GM21786 (cell line): Measurements from ENCODE around the gene NME7.
"Not testable (repeated sequence)": the region's sequence is repeated elsewhere in the genome, so short reads cannot be mapped to it uniquely, and the experiment has no call there.

Experiments
- ATAC-seq: cut with Tn5 transposase; IDR thresholded peaks from one replicate; pipeline ENCODE4 v1.9.1; 2021; ENCODE audit not compliant: unreplicated experiment

The NME7 gene

GRCh38 chr1:169307176-169307575 is 60.4 kb downstream of the NME7 start:
- no peak for ATAC-seq

GRCh38 chr1:169305948-169306347 is 61.6 kb downstream of the NME7 start:
- ATAC-seq: no peak

- no peak for ATAC-seq
Observed at GRCh38 chr1:169305356-169305755, 62.2 kb downstream of the NME7 start.

- ATAC-seq: no peak
Observed at GRCh38 chr1:169300854-169301253, 66.7 kb downstream of the NME7 start.

- ATAC-seq: no peak
Observed at GRCh38 chr1:169298441-169298840, 69.2 kb downstream of the NME7 start.

- ATAC-seq: no peak
Observed at GRCh38 chr1:169295846-169296245, 71.8 kb downstream of the NME7 start.

- no peak for ATAC-seq
Observed at GRCh38 chr1:169295425-169295824, 72.2 kb downstream of the NME7 start.

- no peak for ATAC-seq
Observed at GRCh38 chr1:169289016-169289415, 78.6 kb downstream of the NME7 start.

DNA sequence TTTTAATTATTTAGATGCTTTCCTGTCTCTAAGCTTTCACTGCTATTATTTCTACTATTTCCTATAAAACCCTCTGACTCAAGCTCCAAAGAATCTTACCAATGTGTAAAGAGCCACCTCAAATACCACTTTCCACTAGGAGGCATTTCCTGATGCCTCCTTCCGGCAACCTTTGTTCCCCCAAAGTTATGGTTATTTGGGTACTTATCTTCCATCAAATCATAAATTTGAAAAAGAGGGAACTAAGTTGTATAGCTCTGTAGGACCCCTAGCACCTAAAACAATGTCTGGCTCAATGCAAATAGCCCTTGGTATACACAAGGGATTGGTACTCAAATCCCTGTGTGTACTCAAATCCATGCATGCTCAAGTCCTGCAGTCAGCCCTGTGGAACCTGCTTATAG is 79.6 kb downstream of the NME7 start:
- ATAC-seq: no peak

DNA sequence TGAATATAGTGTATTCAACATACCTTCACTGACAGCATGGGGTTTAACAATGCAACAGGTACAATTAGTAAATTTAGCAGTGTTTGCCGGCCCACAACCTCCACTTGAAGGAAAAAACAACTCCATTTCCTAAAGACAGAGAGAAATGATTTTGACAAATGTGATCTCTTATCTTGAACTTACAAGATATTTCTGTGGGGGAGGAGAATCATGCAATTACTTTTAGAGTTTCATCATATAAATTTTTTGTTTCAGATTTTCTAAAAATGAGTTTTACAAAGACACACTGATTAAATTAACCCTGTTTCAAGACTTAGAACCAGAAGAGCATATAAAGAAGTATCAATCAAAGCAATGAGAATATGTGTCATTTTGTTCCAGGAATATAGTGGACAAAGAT is 80.3 kb downstream of the NME7 start:
- no peak for ATAC-seq

GRCh38 chr1:169281562-169281961 is 86.0 kb downstream of the NME7 start:
- not testable (repeated sequence) for ATAC-seq

- ATAC-seq: no peak
Observed at GRCh38 chr1:169271098-169271497, 96.5 kb downstream of the NME7 start.

- ATAC-seq: no peak
Observed at GRCh38 chr1:169266133-169266532, 101.5 kb downstream of the NME7 start.

DNA sequence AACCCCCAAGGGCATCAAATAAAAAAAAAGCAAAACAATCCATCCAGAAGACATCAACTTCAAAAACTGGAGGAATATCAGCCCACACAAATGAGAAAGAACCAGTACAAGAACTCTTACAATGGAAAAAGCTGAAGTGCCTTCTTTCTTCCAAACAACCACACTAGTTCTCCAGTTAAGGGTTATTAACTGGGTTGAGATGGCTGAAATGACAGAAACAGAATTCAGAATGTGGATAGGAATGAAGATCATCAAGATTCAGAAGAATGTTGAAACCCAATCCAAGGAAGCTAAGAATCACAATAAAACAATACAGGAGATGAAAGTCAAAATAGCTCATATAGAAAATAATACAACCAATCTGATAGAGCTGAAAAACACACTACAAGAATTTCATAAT is 104.5 kb downstream of the NME7 start:
- ATAC-seq: no peak

GRCh38 chr1:169261884-169262283 is 105.7 kb downstream of the NME7 start:
- no peak for ATAC-seq

- ATAC-seq: no peak
Observed at GRCh38 chr1:169260478-169261151, 107.0 kb downstream of the NME7 start.

- no peak for ATAC-seq
Observed at GRCh38 chr1:169259816-169260215, 107.8 kb downstream of the NME7 start.

DNA sequence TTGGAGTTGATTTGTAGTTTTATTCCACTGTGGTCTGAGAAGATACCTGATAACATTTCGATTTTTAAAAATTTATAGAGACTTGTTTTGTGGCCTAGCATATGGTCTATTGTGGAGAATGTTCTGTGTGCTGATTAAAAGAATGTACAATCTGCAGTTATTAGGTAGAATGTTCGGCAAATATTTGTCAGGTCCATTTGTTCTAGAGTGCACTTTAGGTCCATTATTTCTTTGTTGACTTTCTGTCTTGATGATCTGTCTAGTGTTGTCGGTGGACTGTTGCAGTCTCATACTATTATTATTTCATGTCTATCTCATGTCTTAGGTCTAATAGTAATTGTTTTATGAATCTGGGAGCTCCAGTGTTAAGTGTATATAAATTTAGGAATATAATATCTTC is 116.8 kb downstream of the NME7 start:
- ATAC-seq: no peak

DNA sequence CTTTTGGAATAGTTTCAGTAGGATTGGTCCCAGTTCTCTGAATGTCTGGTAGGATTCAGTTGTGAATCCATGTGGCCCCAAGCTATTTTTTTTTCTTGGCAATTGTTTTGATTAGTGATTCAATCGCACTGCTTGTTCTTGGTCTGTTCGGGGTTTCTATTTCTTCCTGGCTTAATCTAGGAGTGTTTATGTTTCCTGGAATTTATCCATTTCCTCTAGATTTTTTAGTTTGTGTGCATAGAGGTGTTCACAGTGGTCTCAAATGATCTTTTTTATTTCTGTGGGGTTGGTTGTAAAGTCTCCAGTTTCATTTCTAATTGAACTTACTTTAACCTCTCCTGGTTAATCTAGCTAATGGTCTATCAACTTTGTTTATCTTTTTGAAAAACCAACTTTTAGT is 117.6 kb downstream of the NME7 start:
- no peak for ATAC-seq

DNA sequence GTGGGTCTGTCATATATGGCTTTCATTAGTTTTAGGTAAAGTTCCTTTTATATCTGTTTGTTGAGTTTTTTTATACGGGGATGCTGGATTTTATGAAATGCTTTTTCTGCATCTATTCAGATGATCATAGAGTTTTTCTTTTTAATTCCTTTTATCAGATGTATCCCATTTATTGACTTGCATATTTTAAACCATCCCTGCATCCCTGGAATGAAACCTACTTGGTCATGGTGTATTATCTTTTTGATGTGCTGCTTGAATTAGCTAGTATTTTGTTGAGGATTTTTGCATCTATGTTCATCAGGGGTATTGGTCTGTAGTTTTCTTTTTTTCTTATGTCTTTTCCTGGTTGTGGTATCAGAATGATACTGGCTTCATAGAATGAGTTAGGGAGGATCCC is 118.0 kb downstream of the NME7 start:
- no peak for ATAC-seq

- no peak for ATAC-seq
Observed at GRCh38 chr1:169245706-169246105, 121.9 kb downstream of the NME7 start.

GRCh38 chr1:169240449-169241232 is 127.0 kb downstream of the NME7 start:
- no peak for ATAC-seq

- no peak for ATAC-seq
Observed at GRCh38 chr1:169236880-169237279, 130.7 kb downstream of the NME7 start.
